ENCODE results near the gene SFXN3. TPM values are rescaled to one million over a fixed set of nuclear protein-coding genes. Genes with fewer than 3 reads are reported as not detected.

Gene SFXN3
- total and polyA plus RNA-seq, 2 of the 13 experiments (the other 11 are each of a cell fraction or from before 2014, with no cell fraction given), result 16.8 to 71.5 TPM

DNA sequence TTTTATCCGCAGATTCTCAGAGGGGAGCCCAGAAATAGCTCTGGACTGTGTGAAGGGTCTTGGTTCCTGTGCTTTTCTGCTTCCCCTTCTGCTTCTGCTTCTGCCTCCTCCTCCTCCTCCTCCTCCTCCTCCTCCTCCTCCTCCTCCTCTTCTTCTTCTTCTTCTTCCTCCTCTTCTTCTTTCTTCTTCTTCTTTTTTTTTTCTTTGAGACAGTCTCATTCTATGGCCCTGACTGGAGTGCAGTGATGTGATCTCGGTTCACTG is 11.7 kb upstream of the SFXN3 start:
- DNase-seq (ENCODE audit: low spot score) (no peak), ATAC-seq (no peak), FAIRE-seq (no peak)
- ChIA-PET CTCF (ENCODE audit: low intra/inter-chr PET ratio, low total read pairs) (interaction anchor here (1.1 to 2.1 kb wide), 2 partner anchors 22 to 47 kb away, joined by 3 to 7 read pairs; no protein-coding TSS in a partner anchor), POLR2A (interaction anchor here (1.0 to 6.0 kb wide), 7 partner anchors 9 to 49 kb away, joined by 3 to 56 read pairs (median 10); partner anchors contain the start of genes LZTS2, PDZD7 and SFXN3)
- Histone ChIP-seq H3K9ac (ENCODE audit: insufficient read depth, low read depth, low read length) (peak overlapping the region; percentile 52; the same call in 1 of the 2 replicates), H3K4me2 (ENCODE audit: low read depth, low read length) (peak overlapping the region; percentile 95), H4K20me1 (ENCODE audit: insufficient read depth, low read length) (no peaks in the 10 kb centered on the region), H3K27me3 (ENCODE audit: control insufficient read depth in 1 of 2, insufficient read depth in 2 of 2, low read length in 2 of 2) (peaks cover 1 to 13% of the 10 kb centered on the region in 2 experiments; a peak in 2 of 5 replicates), H2AFZ (ENCODE audit: low read length) (no peak overlapping the region), H3K27ac (ENCODE audit: extremely low read length, insufficient read depth, low read length) (no peak overlapping the region), H3K36me3 (replicated peaks in 1 of 2; ENCODE audit: control insufficient read depth in 1 of 2, insufficient read depth in 2 of 2, low read length in 2 of 2) (no peaks in the 10 kb centered on the region), H3K79me2 (ENCODE audit: insufficient read depth, low read length) (no peaks in the 10 kb centered on the region), H3K4me1 (ENCODE audit: insufficient read depth, low read length) (peaks cover 29% of the 10 kb centered on the region), H3K4me3 (replicated peaks in 1 of 3; ENCODE audit: insufficient read depth in 1 of 3, low read depth in 2 of 3, low read length in 3 of 3) (peak overlapping the region in 1 of 3 experiments; percentile 69; a peak in 2 of 6 replicates), H3K9me3 (ENCODE audit: low read length) (no peaks in the 10 kb centered on the region)
- no TSS peak for BruUV-seq (replicated peaks)
- TF ChIP-seq, protein P1, sequence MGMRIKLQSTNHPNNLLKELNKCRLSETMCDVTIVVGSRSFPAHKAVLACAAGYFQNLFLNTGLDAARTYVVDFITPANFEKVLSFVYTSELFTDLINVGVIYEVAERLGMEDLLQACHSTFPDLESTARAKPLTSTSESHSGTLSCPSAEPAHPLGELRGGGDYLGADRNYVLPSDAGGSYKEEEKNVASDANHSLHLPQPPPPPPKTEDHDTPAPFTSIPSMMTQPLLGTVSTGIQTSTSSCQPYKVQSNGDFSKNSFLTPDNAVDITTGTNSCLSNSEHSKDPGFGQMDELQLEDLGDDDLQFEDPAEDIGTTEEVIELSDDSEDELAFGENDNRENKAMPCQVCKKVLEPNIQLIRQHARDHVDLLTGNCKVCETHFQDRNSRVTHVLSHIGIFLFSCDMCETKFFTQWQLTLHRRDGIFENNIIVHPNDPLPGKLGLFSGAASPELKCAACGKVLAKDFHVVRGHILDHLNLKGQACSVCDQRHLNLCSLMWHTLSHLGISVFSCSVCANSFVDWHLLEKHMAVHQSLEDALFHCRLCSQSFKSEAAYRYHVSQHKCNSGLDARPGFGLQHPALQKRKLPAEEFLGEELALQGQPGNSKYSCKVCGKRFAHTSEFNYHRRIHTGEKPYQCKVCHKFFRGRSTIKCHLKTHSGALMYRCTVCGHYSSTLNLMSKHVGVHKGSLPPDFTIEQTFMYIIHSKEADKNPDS (CRISPR knock-in tag; IDR thresholded peaks at IDR 0.05), result 0 out of 2 replicates have a peak, but pooled peaks have one; percentile 28
- TF ChIP-seq, protein P2, sequence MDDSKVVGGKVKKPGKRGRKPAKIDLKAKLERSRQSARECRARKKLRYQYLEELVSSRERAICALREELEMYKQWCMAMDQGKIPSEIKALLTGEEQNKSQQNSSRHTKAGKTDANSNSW (CRISPR knock-in tag; IDR thresholded peaks at IDR 0.05; ENCODE audit: borderline replicate concordance), result no peak
- TF ChIP-seq RARG (CRISPR knock-in tag; IDR thresholded peaks at IDR 0.05; ENCODE audit: low read depth) (no peak), ZSCAN12 (CRISPR knock-in tag; IDR thresholded peaks at IDR 0.05) (no peak), GPN1 (CRISPR knock-in tag; IDR thresholded peaks at IDR 0.05; ENCODE audit: borderline replicate concordance) (no peak), AHR (CRISPR knock-in tag; IDR thresholded peaks at IDR 0.05) (no peak), HMGA1 (CRISPR knock-in tag; conservative IDR thresholded peaks at IDR 0.05) (no peak), TSC22D2 (CRISPR knock-in tag; IDR thresholded peaks at IDR 0.05; ENCODE audit: borderline replicate concordance) (no peak)
- WGBS (ENCODE audit: low lambda C conversion rate), result 63% methylated on average over 2 of the region's 2 CpGs
- intact Hi-C loops (cut with micrococcal nuclease; ENCODE audit: unreplicated experiment), result loop anchor here (2.0 kb wide), 1 partner anchor 47 kb away; no protein-coding TSS in a partner anchor
- in situ Hi-C loops (cut with HindIII; ENCODE audit: extremely low pct_ligation_motif_present, low pct_unique_long_range_greater_than_20kb), result no loop called here
